Right lobe of liver (tissue), 4 donors: ENCODE measurements around the gene EFNA4.

ENCODE experiments used
- CTCF ChIP-seq, 4 donors: fragments of 200-600 bp in 3 of 4; fragments of 450-650 bp in 1 of 4; IDR thresholded peaks; one replicate each; pipeline versions ENCODE4 v1.5.1 to v1.8.0; 2016 to 2022; ENCODE audit warnings: antibody characterized with exemption in 4 of 4, mild to moderate bottlenecking in 2 of 4
- POLR2A ChIP-seq: fragments of 450-650 bp; IDR thresholded peaks from one replicate; pipeline ENCODE4 v1.6.1; 2017; ENCODE audit warnings: antibody characterized with exemption, mild to moderate bottlenecking
- donor health status: DM: no; HTN: no; CAD: no.
- donor health status: DM: no; HTN: no; CAD: no.
- donor health status: DM: no; HTN: yes; CAD: no.

GRCh38 chr1:155053531-155054105 is 9.9 kb upstream of the EFNA4 start:
- TF ChIP-seq CTCF (IDR thresholded peaks at IDR 0.05) (no peak), POLR2A (no peak)
